Small intestine (tissue), 7 donors: ENCODE results near the gene KCND3. TPM values are rescaled to one million over a fixed set of nuclear protein-coding genes. Genes with fewer than 3 reads are reported as not detected.

ENCODE experiments used
- DNase-seq, 2 donors: peaks; one replicate each; pipeline versions ENCODE4 v3.0.0 to v3.0.0-alpha.2; 2013
- FAIRE-seq: peaks from 2 replicates; lab custom pipeline; 2012; peaks lifted over from hg19 to GRCh38; lab: Jason Lieb, UNC
- H3K27ac ChIP-seq, 3 donors: one replicate each; pipeline ENCODE4 v1.5.1; 2013; ENCODE audit warnings: low read length in 2 of 3, mild to moderate bottlenecking in 2 of 3, control low read depth in 1 of 3, inconsistent platforms in 1 of 3, low read depth in 1 of 3, moderate library complexity in 1 of 3
- H3K27me3 ChIP-seq, 3 donors: one replicate each; pipeline ENCODE4 v1.6.1; 2013; ENCODE audit warnings: low read length in 3 of 3, inconsistent platforms in 1 of 3; ENCODE audit not compliant: control insufficient read depth in 3 of 3, insufficient read depth in 3 of 3
- H3K36me3 ChIP-seq, 3 donors: one replicate each; pipeline ENCODE4 v1.6.1; 2013; ENCODE audit warnings: low read length in 3 of 3, inconsistent platforms in 1 of 3, low read depth in 1 of 3, mild to moderate bottlenecking in 1 of 3, moderate library complexity in 1 of 3; ENCODE audit not compliant: control insufficient read depth in 3 of 3, insufficient read depth in 2 of 3
- H3K4me1 ChIP-seq, 3 donors: one replicate each; pipeline ENCODE4 v1.6.1; 2013; ENCODE audit warnings: low read length in 2 of 3, inconsistent platforms in 1 of 3, low read depth in 1 of 3, mild to moderate bottlenecking in 1 of 3, moderate library complexity in 1 of 3; ENCODE audit not compliant: control insufficient read depth in 3 of 3, insufficient read depth in 2 of 3
- H3K4me3 ChIP-seq, 3 donors: one replicate each; pipeline ENCODE4 v1.5.1; 2013; ENCODE audit warnings: low read length in 3 of 3, control low read depth in 1 of 3, inconsistent platforms in 1 of 3, low read depth in 1 of 3, mild to moderate bottlenecking in 1 of 3, moderate library complexity in 1 of 3
- H3K9me3 ChIP-seq, 2 donors: one replicate each; pipeline ENCODE4 v1.6.1; 2013; ENCODE audit warnings: low read depth in 1 of 2, low read length in 1 of 2; ENCODE audit not compliant: control insufficient read depth in 2 of 2, insufficient read depth in 1 of 2
- WGBS, 3 donors: extraction: QIAGEN DNeasy Blood & Tissue Kit; methylation state at CpG; one replicate each; pipeline ENCODE4 v1.1.7; 2013; 5-methylcytosine and 5-hydroxymethylcytosine counted together
- polyA plus RNA-seq, 4 donors: library from polyadenylated mRNA; stranded (reverse) in 3 of 4; unstranded in 1 of 4; fragments of 200-250 nt in 3 of 4; fragments of 120-200 nt in 1 of 4; gene quantifications; one replicate each; pipeline versions ENCODE4 v1.2.1 to v1.2.3, GENCODE V29; 2013
- donor health status: healthy with polysubstance abuse.
- donor health status: control.
- donor health status: control.
- donor health status: Bipolar disorder and iron deficiency.
- donor health status: healthy.

Gene KCND3
- polyA plus RNA-seq, 4 donors = 0.27 to 1.8 (median 0.86) TPM; not detected in 1

- H3K9me3 ChIP-seq = no peaks in the 10 kb centered on the region
- H3K27me3 ChIP-seq = peaks cover 0 to 10% (median 0%) of the 10 kb centered on the region in 3 donors
- H3K27ac ChIP-seq = no peak overlapping the region
- H3K4me3 ChIP-seq = no peak overlapping the region
- H3K4me1 ChIP-seq = no peaks in the 10 kb centered on the region
- DNase-seq (no peak), FAIRE-seq (no peak)
- WGBS, 3 donors = 56 to 67% (median 63%) methylated on average over 4 of the region's 4 CpGs
- no peaks in the 10 kb centered on the region for H3K36me3 ChIP-seq
Observed at GRCh38 chr1:111784273-111784901, 205.1 kb downstream of the KCND3 start.

GRCh38 chr1:111779546-111779945 lies 209.9 kb downstream of the KCND3 start:
- FAIRE-seq (no peak), DNase-seq (no peak)
- H3K9me3 ChIP-seq = no peaks in the 10 kb centered on the region
- H3K36me3 ChIP-seq = no peaks in the 10 kb centered on the region
- WGBS, 3 donors = 84 to 92% (median 91%) methylated on average over 2 of the region's 2 CpGs
- no peak overlapping the region for H3K27ac ChIP-seq
- no peaks in the 10 kb centered on the region for H3K4me1 ChIP-seq
- H3K4me3 ChIP-seq = no peak overlapping the region
- peaks cover 0 to 6% (median 0%) of the 10 kb centered on the region in 3 donors for H3K27me3 ChIP-seq

GRCh38 chr1:111778541-111779051 lies 210.9 kb downstream of the KCND3 start:
- no peak overlapping the region for H3K4me3 ChIP-seq
- no peak overlapping the region for H3K27ac ChIP-seq
- 64 to 74% (median 72%) methylated on average over 2 of the region's 2 CpGs for WGBS, 3 donors
- H3K36me3 ChIP-seq = no peaks in the 10 kb centered on the region
- no peaks in the 10 kb centered on the region for H3K9me3 ChIP-seq
- H3K27me3 ChIP-seq = peaks cover 0 to 6% (median 0%) of the 10 kb centered on the region in 3 donors
- H3K4me1 ChIP-seq = no peaks in the 10 kb centered on the region
- FAIRE-seq (no peak), DNase-seq (no peak)

- 80 to 86% (median 85%) methylated on average over 6 of the region's 6 CpGs for WGBS, 3 donors
- Histone ChIP-seq H3K9me3 (no peaks in the 10 kb centered on the region), H3K36me3 (no peaks in the 10 kb centered on the region), H3K4me1 (no peaks in the 10 kb centered on the region), H3K27me3 (peaks cover 0 to 6% (median 0%) of the 10 kb centered on the region in 3 donors), H3K4me3 (no peak overlapping the region), H3K27ac (no peak overlapping the region)
- no peak for FAIRE-seq
- DNase-seq = no peak
Observed at GRCh38 chr1:111778066-111778465, 211.4 kb downstream of the KCND3 start.

GRCh38 chr1:111777301-111777700 lies 212.2 kb downstream of the KCND3 start:
- no peak for DNase-seq
- H3K27me3 ChIP-seq = peaks cover 0 to 2% (median 0%) of the 10 kb centered on the region in 3 donors
- no peaks in the 10 kb centered on the region for H3K4me1 ChIP-seq
- H3K36me3 ChIP-seq = no peaks in the 10 kb centered on the region
- no peak overlapping the region for H3K27ac ChIP-seq
- WGBS, 3 donors = 40 to 84% (median 53%) methylated on average over 1 of the region's 1 CpG
- no peak overlapping the region for H3K4me3 ChIP-seq
- no peaks in the 10 kb centered on the region for H3K9me3 ChIP-seq
- no peak for FAIRE-seq

GRCh38 chr1:111776861-111777260 lies 212.6 kb downstream of the KCND3 start:
- DNase-seq = no peak
- H3K4me1 ChIP-seq = no peaks in the 10 kb centered on the region
- FAIRE-seq = no peak
- H3K36me3 ChIP-seq = no peaks in the 10 kb centered on the region
- H3K27ac ChIP-seq = no peak overlapping the region
- H3K4me3 ChIP-seq = no peak overlapping the region
- no peaks in the 10 kb centered on the region for H3K9me3 ChIP-seq
- H3K27me3 ChIP-seq = no peaks in the 10 kb centered on the region
- WGBS, 3 donors = 90 to 92% (median 92%) methylated on average over 8 of the region's 8 CpGs

- Histone ChIP-seq H3K27ac (no peak overlapping the region), H3K4me3 (no peak overlapping the region), H3K4me1 (no peaks in the 10 kb centered on the region), H3K27me3 (no peaks in the 10 kb centered on the region), H3K36me3 (no peaks in the 10 kb centered on the region), H3K9me3 (no peaks in the 10 kb centered on the region)
- WGBS, 3 donors = 79 to 91% (median 88%) methylated on average over 2 of the region's 2 CpGs
- DNase-seq (no peak), FAIRE-seq (no peak)
Observed at GRCh38 chr1:111776391-111776790, 213.1 kb downstream of the KCND3 start.

GRCh38 chr1:111775966-111776365 lies 213.5 kb downstream of the KCND3 start:
- Histone ChIP-seq H3K36me3 (no peaks in the 10 kb centered on the region), H3K27ac (no peak overlapping the region), H3K27me3 (no peaks in the 10 kb centered on the region), H3K4me1 (no peaks in the 10 kb centered on the region), H3K4me3 (no peak overlapping the region), H3K9me3 (no peaks in the 10 kb centered on the region)
- DNase-seq (no peak), FAIRE-seq (no peak)
- WGBS, 3 donors = 78 to 88% (median 88%) methylated on average over 9 of the region's 9 CpGs
